GM19468 (cell line): Measurements from ENCODE around the gene SLK.
A peak's percentile ranks its signal among the peaks of the same experiment; 100 is the strongest.

Experiments
- ATAC-seq: cut with Tn5 transposase; IDR thresholded peaks from one replicate; pipeline ENCODE4 v1.9.1; 2021; ENCODE audit warnings: mild to moderate bottlenecking, moderate library complexity, moderate number of reproducible peaks; ENCODE audit not compliant: unreplicated experiment; ENCODE audit errors: extremely low read depth

Gene SLK

DNA sequence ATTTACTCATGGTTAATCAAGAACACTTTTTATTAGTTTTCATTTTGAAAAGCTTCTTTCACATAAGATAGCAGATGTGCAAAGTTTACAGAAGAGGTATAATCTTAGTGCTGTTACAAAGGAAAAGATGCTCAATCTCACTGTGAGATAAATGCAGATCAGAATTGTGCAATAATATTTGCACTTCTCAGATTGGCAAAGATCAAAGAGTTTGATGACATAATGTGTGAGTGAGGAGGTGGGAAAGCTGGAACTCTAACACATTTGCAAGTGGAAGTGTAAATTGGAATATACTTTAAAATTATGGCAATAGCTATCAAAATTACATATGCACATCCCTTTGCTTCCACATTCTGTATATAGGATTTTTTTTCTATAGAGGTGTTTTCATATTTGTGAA is 27.4 kb upstream of the SLK start:
- no peak for ATAC-seq

DNA sequence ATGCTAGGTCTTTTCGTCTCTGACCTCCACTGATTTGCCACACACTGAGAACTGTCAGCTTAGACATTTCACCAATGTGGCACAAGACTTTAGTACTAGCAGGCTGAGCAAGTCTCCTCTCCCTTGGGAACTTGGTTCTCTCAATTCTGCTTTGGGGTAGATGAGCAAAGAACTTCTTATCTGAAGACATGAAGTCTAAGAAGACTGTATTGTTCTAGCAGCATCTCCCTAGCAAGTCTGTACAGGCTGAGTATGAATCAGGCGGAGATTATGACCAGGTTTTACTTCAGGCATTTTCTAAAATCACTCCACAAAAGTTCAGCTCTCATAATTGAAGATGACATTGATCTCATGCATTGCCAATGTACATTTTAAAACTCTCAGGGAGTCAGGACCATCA is 25.1 kb upstream of the SLK start:
- ATAC-seq: no peak

DNA sequence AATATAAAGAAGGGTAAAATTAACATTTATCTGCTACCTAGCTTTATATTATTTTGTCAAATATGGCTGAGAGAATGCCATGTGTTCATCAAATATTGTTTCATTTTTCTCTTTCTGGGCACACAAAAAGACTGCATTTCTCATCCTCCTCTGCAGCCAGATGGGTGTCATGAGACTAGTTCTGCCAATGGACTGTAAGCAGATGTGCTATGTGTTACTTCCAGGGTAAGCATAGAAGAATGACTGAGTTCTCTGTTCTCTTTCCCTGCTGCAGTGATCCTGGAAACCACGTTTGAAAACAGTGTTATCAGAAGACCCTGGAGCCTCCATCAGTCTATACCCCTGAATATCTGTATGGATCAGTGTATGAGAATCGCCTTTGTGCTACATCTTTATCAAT is 24.1 kb upstream of the SLK start:
- ATAC-seq: no peak

DNA sequence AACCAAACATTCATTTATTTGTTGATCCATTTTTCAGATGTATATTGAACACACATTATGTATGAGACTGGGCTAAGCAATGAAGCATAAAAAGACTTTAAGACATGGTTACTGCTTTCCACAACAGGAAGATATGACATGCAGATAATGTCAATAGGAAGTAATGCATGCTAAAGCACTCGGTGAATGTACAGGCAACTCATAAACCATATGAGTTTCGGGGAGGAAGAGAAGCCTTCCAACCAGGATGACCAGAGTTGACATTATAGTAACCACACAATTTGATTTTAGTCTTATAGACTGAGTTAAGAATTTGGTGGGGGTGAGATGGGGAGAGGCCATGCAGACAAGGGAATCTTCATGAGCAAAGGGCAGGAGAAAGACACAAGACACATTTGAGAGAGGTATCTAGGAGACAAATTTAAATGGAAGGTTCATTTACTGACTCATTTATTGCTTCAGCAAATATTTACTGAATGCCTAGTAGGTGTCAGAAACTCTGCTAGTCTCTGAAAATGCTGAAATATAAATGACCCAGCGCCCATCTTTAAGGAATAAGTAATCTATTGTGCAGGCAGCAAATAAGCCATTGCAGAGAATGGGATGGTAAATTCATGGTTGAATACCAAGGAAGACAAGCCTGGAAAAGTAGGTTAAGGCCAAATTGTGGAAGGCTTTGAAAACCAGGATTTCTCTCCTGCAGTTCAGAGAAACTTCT is 19.0 kb upstream of the SLK start:
- ATAC-seq: no peak

DNA sequence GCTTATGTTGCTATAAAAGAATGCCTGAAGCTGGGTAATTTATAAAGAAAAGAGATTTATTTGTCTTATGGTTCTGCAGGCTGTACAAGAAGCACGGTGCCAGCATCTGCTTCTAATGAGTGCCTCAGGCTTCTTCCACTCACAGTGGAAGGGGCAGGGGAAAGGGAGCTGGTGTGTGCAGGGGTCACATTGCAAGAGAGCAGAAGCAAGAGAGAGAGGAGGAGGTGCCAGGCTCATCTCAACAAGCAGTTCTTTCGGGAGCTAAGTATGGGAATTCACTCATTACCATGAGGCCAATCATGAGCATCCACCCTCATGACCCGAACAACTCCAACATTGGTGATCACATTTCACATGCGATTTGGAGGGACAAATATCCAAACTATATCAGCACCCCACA is 17.2 kb upstream of the SLK start:
- no peak for ATAC-seq

DNA sequence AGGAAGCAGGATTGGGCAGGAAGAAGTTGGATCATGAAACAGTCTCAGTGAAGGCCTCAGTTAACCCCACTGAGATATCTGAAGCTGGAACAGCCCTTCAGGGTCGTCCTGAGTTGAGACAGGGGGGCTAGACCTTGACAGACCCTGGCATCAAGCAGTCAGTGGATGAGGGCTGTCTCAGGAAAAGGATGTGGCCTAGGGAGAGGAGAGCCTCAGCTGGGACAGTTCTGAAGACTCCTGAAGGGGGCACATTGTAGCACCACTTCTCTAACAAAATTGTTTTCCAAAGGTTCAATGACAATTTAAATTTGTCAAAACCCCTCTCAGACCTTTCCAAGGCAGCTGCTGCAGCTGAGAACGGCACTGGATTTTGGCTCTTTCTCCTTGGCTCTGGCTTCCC is 15.8 kb upstream of the SLK start:
- ATAC-seq: no peak

DNA sequence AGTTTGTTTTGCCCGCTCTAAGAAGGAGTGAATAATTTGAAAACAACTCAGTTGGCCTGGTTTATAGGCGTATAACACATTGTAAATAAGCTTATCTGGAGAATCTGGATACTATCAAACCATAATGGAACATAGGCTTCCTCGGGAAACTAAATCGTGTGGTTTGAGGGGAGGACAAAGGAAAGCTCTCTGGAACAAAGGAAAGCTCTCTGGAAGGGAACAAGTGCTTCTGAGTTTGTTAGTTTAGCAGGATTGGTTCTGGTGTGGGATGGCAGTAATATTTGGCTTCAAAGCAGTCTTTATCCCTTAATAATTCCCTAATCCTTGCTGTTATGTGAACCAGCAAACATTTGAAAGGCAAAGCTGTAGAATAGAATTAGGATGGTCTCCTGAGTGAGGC is 15.0 kb upstream of the SLK start:
- ATAC-seq: no peak

DNA sequence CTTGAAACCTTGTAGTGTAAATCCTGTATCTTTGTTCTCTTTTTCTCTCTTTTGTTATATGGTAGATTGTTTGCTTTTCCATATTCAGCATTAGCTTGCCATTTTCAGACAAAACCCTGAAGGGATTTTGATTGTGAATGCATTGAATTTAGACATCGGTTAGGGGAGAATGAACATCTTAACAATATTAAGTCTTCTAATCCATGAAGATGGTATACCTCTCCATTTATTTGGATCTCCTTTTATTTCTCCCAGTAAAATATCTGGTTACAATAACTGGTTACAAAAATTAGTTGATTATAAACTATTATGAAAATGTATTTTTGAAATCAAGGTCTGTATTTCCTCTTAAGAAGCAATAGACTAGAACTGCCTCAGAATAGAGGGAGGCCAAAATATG is 12.4 kb upstream of the SLK start:
- no peak for ATAC-seq

DNA sequence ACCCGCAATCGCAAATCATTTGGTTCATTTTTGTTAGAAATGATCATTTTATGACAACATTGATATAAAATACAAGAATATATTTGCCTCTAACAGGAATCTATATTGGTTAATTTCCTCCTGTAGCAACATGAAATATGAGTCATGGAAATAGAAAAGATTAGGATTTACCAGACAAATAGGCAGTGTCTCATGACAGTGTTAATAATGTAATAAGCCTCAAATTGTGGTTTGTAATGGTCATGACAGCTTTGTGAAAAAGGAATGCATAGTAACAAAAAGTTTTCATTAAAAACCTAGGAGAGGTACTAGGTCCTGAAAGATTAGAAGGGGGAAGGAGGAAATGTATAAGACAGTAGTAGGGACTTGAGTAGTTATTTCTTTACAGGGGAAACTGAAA is 7.9 kb upstream of the SLK start:
- ATAC-seq: no peak

DNA sequence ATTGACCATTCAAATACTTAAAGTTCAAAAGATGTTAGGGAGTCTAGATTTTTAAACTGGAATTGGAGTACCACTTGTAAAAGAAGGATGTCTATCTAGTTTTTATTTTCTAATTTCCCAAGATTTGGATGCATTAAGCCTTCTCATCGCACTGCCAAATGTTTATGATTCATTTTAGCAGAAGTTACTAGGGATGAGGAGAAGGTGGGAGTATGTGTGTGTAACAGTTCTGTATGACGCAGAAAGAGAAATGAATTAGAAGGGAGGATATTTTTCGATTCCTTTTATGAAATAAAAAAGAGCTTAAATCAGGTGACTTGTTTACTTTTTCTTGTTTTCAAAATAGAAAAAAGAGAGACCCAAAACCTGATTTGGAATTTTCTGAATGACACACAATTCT is 6.8 kb upstream of the SLK start:
- ATAC-seq: no peak

DNA sequence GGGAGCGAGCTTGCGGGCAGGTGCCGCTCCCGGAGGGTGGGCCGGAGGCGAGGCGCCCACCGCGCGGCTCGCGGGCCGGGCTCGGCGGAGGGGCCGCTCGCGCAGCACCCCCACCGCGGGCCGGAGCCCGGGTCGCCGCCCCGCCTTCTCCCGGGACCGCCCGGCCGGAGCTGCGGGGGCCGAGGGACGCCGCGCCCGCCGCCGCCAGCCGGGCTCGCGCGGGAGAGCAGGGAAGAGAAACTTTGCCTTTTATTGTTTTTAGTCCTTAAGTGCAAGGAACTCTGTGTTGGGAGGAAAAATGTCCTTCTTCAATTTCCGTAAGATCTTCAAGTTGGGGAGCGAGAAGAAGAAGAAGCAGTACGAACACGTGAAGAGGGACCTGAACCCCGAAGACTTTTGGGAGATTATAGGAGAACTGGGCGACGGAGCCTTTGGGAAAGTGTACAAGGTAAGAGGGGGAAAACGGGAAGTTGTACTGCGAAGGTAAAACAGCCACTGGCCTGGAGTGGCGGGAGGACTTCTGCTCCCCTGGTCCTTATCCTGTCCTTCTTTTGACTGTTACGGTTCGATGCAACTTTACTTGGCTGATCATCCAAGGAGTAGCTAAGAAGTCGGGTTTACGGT is 620 bp downstream of the SLK start:
- no peak for ATAC-seq

DNA sequence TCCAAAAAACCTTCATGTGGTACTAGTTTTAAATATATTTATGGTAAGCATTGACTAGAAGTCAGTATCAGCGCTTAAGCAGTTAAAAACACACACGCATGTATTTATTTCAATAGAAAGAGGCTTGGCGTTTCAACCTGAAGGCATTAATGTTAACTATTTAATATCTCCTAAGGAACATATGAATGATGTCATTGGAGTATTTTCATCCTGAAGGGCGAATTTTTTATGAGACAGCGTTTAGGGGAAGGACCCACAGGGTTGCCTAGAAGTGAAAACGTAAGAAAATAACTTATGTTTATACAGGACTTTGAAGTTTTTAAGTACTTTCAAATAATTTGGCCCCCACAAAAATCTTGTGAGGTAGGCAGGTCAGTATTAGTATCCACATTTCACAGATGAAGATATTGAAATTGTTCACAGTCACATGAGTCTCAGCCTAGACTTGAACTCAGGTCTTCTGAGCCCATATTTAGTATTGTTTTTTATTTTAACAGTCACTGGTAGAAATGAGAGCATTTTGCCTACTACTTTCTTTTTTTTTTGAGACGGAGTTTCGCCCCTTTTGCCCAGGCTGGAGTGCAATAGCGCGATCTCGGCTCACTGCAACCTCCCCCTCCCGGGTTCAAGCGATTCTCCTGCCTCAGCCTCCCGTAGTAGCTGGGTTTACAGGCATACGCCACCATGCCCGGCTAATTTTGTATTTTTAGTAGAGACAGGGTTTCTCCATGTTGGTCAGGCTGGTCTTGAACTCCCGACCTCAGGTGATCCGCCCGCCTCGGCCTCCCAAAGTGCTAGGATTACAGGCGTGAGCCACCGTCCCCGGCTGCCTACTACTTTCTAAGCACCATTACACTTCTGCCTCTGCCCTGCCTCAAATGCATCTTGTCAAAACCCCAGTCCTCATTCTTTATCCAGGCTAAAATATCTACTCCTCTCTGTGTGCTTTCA is 1.8 kb downstream of the SLK start:
- ATAC-seq: no peak

DNA sequence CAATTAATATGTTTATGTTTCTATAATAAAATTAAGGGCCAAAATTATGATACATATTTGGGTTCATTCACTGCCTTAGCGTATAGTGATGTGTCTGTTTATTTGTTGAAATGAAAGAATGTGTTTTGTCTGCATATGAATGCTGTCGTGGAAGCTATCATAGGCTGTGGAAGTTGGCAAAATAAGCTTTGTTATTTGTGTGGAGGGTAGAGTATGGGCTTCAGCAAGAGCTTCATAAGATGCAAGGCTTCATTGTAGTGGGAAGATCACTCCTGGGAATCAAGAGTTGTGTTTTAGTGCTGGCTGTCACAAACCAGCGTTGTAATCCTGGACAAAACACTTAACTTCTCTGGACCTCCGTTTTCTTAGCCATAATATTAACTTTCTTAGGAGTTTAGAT is 2.5 kb downstream of the SLK start:
- ATAC-seq: no peak

DNA sequence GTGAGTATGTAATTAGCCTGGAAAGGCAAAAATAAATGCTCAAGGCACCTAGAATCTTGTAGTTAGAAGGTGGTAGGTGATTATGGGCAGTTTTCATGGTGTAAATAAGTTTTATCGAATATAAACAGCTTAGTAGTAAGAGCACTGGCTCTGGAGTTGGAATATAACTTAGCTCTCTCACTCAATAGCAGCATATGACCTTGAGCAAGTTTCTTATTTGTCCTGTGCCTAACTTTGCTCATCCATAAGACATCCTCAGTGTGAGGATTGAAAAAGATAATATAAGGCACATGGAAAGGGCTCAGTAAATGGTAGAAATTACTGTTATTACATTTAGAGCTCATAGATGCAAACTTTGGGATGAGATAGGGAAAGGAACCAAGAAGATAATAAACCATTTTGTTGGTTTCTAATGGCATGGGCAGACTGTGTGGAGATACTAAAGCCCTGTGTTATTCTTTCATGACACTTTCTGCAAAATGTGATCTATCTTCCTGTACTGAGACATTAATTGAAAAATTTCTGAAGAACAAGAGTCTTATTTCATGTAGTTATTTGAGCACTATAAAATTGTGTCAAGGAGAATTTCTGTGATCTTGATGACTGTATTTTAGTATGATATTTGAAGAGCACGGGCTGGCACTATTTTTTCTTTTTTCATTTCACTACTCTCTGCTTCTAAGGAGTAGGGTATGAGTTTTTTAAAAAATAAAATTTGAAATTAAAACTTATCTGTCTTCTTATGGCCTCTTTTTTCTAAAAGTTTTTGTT is 3.1 kb downstream of the SLK start:
- no peak for ATAC-seq

DNA sequence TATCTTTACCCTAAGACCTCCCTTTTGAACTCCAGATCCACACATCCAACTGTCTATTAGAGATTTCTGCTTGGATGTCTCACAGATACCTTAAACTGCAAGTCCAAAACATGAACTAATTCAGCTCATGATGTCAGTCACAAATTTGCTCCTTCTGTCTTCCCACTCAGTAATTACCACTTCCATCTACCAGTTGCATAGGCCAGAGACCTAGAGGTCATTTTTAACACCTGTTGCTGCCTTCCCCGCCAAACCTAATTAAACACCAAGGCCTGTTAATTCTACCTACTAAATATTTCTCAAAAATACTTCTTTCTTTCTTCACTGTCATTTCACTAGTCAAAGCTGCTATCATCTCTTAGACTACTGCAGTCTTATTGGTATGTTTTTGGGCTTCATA is 8.2 kb downstream of the SLK start:
- no peak for ATAC-seq

DNA sequence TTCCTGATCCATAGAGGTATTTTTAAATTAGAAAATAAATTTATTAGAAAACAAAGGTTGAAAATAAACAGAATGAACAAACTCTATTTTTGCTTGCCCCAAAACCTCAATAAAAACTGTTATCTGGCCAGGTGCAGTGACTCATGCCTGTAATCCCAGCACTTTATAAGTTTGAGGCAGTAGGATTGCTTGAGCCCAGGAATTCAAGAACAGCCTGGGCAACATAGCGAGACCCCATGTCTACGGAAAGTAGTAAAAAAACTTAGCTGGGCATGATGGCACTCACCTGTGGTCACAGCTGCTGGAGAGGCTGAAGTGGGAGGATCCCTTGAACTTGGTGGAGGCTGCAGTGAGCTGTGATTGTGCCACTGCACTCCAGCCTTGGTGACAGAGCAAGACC is 10.3 kb downstream of the SLK start:
- ATAC-seq: no peak

DNA sequence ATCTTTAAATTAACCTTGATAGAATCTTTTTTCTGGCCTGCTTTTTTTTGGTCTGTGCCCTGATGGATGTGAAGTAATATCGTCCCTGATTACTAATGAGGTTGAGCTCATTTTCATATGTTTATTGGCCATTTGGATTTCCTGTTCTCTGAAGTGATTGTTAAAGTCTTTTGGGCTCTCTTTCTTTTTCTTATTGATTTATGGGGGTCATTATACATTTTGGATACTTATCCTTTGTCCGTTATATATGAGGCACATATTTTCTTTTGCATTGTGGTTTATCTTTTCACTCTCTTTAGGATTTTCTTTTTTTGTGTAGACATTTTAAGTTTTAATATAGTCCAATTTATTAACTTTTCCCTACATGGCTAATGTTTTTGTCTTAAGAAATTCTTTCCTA is 12.6 kb downstream of the SLK start:
- ATAC-seq: no peak

DNA sequence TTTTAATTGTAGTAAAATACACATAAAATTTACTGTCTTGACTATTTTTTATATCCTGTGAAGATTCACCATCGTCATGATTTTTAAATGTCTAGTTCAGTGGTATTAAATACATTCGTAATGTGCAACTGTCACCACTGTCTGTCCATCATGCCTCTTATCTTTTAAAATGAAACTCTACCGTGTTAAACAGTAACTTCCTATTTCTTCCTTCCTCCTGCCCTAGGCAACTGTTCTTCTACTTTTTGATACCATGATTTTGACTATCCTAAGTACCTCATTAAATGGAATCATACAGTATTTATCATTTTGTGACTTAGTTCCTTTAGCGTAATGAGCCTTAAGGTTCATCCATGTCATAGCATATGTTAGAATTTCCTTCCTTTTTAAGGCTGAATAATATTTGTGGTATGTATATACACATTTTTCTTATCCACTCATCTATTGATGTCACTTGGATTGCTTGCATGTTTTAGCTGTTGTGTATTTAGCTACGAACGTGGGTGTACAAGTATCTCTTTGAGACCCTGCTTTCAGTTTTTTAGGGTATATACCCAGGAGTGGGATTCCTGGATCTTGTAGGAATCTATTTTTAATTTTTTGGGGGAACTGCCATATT is 13.5 kb downstream of the SLK start:
- no peak for ATAC-seq

DNA sequence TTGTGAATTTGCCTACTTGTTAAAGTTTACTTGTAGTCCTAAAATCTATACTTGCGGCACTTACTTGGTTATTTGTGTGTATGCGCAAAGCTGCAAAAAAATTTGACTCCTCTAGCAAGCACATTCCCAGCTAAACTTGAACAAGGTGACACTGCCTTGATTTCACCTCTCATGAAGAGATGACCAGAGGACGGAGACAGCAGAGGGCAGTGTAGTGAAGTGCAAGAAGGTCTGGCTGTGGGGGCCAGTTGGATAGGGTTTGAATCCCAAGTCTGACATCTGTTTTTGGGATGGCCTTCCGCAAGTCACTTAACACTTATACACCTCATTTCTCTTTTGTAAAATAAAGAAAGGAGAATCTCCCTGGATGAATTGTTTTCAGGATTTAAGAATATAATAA is 15.7 kb downstream of the SLK start:
- no peak for ATAC-seq

DNA sequence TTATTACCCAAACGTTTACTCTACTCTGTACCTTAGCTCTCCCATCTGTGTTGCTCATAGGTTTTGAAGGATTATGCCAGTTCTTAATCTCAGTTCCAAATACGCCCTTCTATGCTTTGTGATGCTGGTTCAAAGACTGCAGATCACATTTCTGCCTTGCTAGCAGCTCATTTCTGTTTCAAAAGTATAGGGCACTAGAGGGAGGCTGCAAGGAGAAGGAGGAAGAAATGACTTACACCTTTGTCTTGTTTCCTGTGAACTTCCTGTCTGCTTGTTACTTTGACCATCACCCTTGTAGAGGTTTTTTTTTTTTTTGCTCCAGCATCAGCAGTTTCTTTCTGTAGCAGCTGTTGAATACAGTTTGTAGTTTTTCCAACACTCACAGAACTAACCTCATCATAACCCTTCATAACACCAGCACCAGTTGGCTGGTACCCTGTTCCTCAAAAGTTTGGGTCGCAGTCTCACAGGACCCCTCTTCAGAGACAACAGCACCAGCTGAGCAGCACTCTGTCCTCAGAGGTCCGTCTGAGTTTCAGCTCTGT is 16.5 kb downstream of the SLK start:
- peak; percentile 41 for ATAC-seq
